Bronchial epithelial cell (primary cell): ENCODE results near the gene TPCN1. TPM values are rescaled to one million over a fixed set of nuclear protein-coding genes. Genes with fewer than 3 reads are reported as not detected.

Experiments used
- DNase-seq: peaks from one replicate; pipeline ENCODE4 v3.0.0-alpha.2; 2010; ENCODE audit warnings: low read depth
- FAIRE-seq: peaks from 2 replicates; lab custom pipeline; 2011; peaks lifted over from hg19 to GRCh38; lab: Jason Lieb, UNC
- H3K27me3 ChIP-seq: 2 replicates; pipeline ENCODE4 v1.5.1; 2011; ENCODE audit warnings: low read length; ENCODE audit not compliant: control insufficient read depth, insufficient read depth
- H3K36me3 ChIP-seq: 2 replicates; pipeline ENCODE4 v1.5.1; 2011; ENCODE audit warnings: low read length; ENCODE audit not compliant: control insufficient read depth, insufficient read depth
- H3K4me3 ChIP-seq: 2 replicates; pipeline ENCODE4 v1.5.1; 2011; ENCODE audit warnings: mild to moderate bottlenecking, low read depth, low read length, control low read depth
- total RNA-seq: library from RNA; depleted of rRNA; stranded (reverse); fragments of >200 nt; gene quantifications from 2 replicates; pipeline ENCODE4 v1.2.1, GENCODE V29; 2014
- TF ChIP-seq, protein P1 (sequence below): IDR thresholded peaks from 2 replicates; pipeline ENCODE4 v1.5.1; 2011; ENCODE audit warnings: mild to moderate bottlenecking, moderate library complexity, low read length, control low read depth, inconsistent platforms; ENCODE audit not compliant: insufficient read depth, severe bottlenecking

The TPCN1 gene
- total RNA-seq, 1 donor from 2014 or later = 9.0 TPM

DNA sequence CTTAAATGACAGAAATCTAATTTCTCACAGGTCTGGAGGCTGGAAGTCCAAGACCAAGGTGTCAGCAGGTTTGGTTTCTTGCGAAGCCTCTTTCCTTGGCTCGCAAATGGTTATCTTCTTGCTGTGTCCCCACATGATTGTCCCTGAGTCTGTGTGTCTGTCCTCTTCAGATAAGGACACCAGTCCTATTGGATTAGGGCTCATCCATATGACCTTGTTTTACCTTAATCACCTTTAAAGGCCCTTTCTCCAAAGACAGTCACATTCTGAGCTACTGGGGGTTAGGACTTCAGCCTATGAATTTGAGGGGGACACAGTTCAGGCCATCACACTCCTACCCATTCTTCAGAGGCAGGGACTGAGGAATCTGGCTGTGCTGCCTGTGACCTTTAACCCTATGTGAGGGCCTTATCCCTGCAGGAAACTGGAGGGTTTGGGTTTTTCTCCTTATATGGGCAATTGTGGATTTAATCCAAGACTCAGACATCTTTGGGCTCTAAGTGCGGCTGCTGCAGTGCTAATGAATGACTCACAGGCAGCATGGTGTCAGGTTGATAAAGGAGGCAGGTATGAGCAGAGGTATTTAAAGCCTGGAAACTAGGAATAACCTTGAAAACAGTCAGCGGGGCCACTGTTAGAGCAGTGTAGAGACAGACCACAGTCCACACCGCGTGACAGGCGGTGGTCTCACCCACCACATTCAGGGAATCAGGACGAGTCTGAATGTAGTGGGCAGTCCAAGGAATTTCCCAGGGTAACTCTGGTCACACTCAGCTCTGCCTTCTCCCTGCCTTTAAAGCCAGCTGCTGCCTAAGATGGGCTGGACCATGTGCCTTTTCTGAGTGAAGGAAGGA is 10.2 kb downstream of the TPCN1 start:
- TF ChIP-seq, protein P1, sequence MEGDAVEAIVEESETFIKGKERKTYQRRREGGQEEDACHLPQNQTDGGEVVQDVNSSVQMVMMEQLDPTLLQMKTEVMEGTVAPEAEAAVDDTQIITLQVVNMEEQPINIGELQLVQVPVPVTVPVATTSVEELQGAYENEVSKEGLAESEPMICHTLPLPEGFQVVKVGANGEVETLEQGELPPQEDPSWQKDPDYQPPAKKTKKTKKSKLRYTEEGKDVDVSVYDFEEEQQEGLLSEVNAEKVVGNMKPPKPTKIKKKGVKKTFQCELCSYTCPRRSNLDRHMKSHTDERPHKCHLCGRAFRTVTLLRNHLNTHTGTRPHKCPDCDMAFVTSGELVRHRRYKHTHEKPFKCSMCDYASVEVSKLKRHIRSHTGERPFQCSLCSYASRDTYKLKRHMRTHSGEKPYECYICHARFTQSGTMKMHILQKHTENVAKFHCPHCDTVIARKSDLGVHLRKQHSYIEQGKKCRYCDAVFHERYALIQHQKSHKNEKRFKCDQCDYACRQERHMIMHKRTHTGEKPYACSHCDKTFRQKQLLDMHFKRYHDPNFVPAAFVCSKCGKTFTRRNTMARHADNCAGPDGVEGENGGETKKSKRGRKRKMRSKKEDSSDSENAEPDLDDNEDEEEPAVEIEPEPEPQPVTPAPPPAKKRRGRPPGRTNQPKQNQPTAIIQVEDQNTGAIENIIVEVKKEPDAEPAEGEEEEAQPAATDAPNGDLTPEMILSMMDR = no peak
- FAIRE-seq (no peak), DNase-seq (peak; percentile 78)
- Histone ChIP-seq H3K4me3 (no peak overlapping the region), H3K27me3 (no peaks in the 10 kb centered on the region), H3K36me3 (peaks cover 32% of the 10 kb centered on the region)

DNA sequence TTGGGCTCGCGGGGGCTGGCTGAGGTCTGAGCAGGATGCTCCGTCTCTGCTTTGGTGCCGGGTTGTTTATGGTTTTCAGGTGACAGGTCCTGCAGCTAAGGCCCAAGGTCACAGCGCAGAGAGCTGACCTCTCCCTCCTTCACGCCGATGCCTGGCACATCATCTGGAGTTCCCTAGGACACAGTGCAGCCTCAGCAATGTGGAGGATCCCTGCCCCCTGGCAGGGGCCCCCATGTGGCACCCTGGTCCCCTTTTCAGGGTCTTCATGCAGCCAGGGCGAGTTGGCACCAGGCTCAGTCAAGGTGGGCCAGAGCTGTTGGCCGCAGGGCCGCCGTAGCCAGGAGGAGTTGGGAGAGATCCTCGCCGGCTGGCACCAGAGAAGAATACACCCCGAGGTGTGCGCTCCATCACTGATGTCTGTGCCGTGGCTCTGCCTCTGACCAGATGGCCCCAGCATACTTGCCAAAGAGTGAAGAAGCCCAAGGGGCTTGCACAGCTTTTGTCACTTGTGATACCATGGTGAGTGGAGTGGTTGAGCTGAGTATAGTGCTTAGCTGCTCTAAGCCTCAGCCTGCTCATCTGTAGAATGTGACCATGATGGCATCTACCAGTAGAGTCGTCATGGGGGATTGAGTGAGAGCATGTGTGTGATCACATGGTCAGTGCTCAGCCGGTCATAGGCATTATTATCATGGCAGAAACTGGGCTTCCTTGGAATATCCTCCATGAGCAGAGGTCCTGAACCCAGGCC is 11.0 kb downstream of the TPCN1 start:
- H3K27me3 ChIP-seq = no peaks in the 10 kb centered on the region
- DNase-seq = no peak
- FAIRE-seq = no peak
- peaks cover 26% of the 10 kb centered on the region for H3K36me3 ChIP-seq
- no peak overlapping the region for H3K4me3 ChIP-seq
- TF ChIP-seq, protein P1 = no peak

DNA sequence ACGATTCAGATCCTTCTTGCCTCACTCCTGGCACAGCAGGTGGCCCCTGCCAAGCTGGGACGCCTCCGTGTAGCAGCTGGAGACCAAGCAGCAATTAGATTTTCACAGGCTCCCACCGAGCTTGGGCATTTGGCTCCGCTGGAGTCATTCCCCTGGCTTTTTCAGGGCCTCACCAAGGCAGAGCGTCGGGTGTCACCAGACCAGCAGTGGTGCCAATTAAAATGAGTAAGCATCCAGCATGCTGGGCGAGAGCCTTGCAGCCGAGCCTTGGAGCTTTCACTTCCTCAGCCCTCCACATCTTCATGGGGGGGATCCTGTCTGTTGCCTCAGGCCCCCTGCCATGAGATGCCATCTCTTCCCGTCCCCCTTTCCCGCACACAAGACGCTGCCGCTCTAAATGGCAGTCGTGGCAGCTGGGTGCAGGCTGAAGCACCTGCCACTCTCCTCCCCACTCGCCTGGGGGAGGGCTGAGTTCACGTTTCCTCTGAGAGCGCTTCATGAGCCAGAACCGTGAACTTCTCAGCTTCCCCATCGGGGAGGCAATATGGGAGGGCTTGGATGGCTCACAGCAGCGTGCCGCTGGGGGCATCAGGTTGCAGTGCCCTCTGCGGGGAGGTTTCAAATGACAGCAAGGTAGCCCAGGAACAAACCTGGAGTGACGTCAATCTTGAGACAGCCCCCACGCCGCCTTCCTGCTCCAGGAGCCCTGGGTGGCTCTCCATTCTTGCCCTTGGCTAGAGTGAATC is 11.7 kb downstream of the TPCN1 start:
- TF ChIP-seq, protein P1 = no peak
- H3K27me3 ChIP-seq = no peaks in the 10 kb centered on the region
- FAIRE-seq = no peak
- H3K4me3 ChIP-seq = no peak overlapping the region
- no peak for DNase-seq
- peaks cover 20% of the 10 kb centered on the region for H3K36me3 ChIP-seq

DNA sequence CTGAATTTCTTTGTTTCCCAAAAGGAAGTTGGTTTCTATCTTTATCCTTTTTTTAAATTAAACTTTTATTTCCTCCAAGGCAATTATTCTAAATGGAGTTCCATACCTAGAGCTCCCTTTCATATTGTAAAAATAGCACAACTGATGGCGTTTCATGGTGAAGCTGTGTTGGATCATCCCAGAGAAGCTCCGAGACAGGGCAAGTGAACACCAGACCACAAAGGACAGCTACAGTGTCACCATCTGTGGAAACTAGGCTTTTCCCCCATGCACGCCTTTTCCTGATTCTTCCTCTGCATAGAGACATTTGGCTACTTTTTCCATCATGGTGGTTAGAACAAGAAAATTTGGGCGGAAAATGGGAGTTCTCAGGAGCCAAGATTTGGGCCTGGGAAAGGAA is 12.7 kb downstream of the TPCN1 start:
- H3K27me3 ChIP-seq = no peaks in the 10 kb centered on the region
- no peak overlapping the region for H3K4me3 ChIP-seq
- TF ChIP-seq, protein P1 = no peak
- DNase-seq (no peak), FAIRE-seq (no peak)
- H3K36me3 ChIP-seq = peaks cover 17% of the 10 kb centered on the region

DNA sequence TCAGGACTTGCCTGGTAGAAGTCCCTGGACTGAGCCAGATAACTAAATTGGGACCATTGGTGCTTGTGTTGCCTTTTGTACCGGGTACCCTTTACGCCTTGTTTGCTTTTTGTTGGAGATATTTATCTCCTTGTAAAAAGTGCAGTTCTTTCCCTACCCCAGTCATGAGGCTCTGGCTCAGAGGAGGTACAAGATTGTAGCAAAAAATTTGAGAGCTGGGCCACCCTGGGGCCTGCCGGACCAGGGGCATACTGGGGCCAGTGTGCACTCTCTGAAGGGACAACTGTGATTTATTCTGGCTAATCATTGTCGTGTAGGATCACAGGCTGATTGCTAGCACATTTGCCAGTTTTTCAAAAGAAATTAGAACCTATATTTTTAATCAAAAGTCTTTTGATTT is 13.2 kb downstream of the TPCN1 start:
- FAIRE-seq = no peak

More for the DNA sequence above, 13.2 kb downstream of the TPCN1 start:
- DNase-seq = no peak
- H3K4me3 ChIP-seq = no peak overlapping the region
- H3K27me3 ChIP-seq = no peaks in the 10 kb centered on the region
- peaks cover 17% of the 10 kb centered on the region for H3K36me3 ChIP-seq
- TF ChIP-seq, protein P1 = no peak
